GM19438 (cell line): Measurements from ENCODE around the gene NDUFA3.

Source experiments
- ATAC-seq: cut with Tn5 transposase; IDR thresholded peaks from one replicate; pipeline ENCODE4 v1.9.1; 2021; ENCODE audit warnings: low read depth; ENCODE audit not compliant: unreplicated experiment

Gene NDUFA3

GRCh38 chr19:54107876-54108490 is 5.3 kb downstream of the NDUFA3 start:
- no peak for ATAC-seq

- ATAC-seq = no peak
Observed at GRCh38 chr19:54108496-54108895, 5.8 kb downstream of the NDUFA3 start.

GRCh38 chr19:54109651-54110050 is 7.0 kb downstream of the NDUFA3 start:
- no peak for ATAC-seq

GRCh38 chr19:54114340-54115108 is 11.9 kb downstream of the NDUFA3 start:
- no peak for ATAC-seq

- peak; percentile 80 for ATAC-seq
Observed at GRCh38 chr19:54115109-54116063, 12.7 kb downstream of the NDUFA3 start, which contains the start of the genes PRPF31 and TFPT. Gene PRPF31, plus strand, starts transcription at chr19:54115754. Its CDS starts 2,525 bp downstream, at chr19:54118279. Gene TFPT, minus strand, starts transcription at chr19:54115657. Its CDS starts 388 bp downstream, at chr19:54115269.

GRCh38 chr19:54121259-54121658 is 18.6 kb downstream of the NDUFA3 start:
- no peak for ATAC-seq

- ATAC-seq = no peak
Observed at GRCh38 chr19:54123682-54124081, 21.0 kb downstream of the NDUFA3 start.

- ATAC-seq = no peak
Observed at GRCh38 chr19:54124393-54124792, 21.7 kb downstream of the NDUFA3 start.

GRCh38 chr19:54125713-54126112 is 23.1 kb downstream of the NDUFA3 start:
- no peak for ATAC-seq

- ATAC-seq = no peak
Observed at GRCh38 chr19:54127688-54128440, 25.2 kb downstream of the NDUFA3 start.

GRCh38 chr19:54128441-54128725 is 25.7 kb downstream of the NDUFA3 start:
- ATAC-seq = no peak

GRCh38 chr19:54128796-54129616 is 26.4 kb downstream of the NDUFA3 start:
- ATAC-seq = no peak

GRCh38 chr19:54129617-54129996 is 27.0 kb downstream of the NDUFA3 start:
- no peak for ATAC-seq

GRCh38 chr19:54133312-54133956 is 30.8 kb downstream of the NDUFA3 start:
- no peak for ATAC-seq

- ATAC-seq = no peak
Observed at GRCh38 chr19:54133957-54134590, 31.4 kb downstream of the NDUFA3 start.

- no peak for ATAC-seq
Observed at GRCh38 chr19:54136086-54136863, 33.6 kb downstream of the NDUFA3 start.

GRCh38 chr19:54136864-54137698 is 34.4 kb downstream of the NDUFA3 start:
- peak; percentile 83 for ATAC-seq
